HFFc6 (cell line): ENCODE data around the gene ITGB7. TPM values are rescaled to one million over a fixed set of nuclear protein-coding genes. Genes with fewer than 3 reads are reported as not detected.

ENCODE experiments used
- DNase-seq: peaks from one replicate; pipeline ENCODE4 v3.0.0-alpha.2; 2018
- H3K27ac Mint-ChIP-seq: 2 replicates; pipeline ENCODE4 v1.8.0; 2020; ENCODE audit warnings: mild to moderate bottlenecking, mixed read lengths
- H3K27me3 Mint-ChIP-seq: 2 replicates; pipeline ENCODE4 v1.8.0; 2021; ENCODE audit warnings: mild to moderate bottlenecking, moderate library complexity, mixed read lengths; ENCODE audit not compliant: insufficient read depth
- H3K36me3 Mint-ChIP-seq: 2 replicates; pipeline ENCODE4 v1.8.0; 2021; ENCODE audit warnings: low read depth, mixed read lengths
- H3K4me1 Mint-ChIP-seq: 2 replicates; pipeline ENCODE4 v1.8.0; 2020; ENCODE audit warnings: low read depth, mixed read lengths
- H3K4me3 Mint-ChIP-seq: 2 replicates; pipeline ENCODE4 v1.8.0; 2020; ENCODE audit warnings: mild to moderate bottlenecking, moderate library complexity, mixed read lengths
- H3K9me3 Mint-ChIP-seq: 2 replicates; pipeline ENCODE4 v1.8.0; 2020; ENCODE audit warnings: mild to moderate bottlenecking, mixed read lengths
- total RNA-seq, 6 experiments: library from RNA; stranded (reverse); fragmentation: NEBNext Ultra II Directional; extraction: Animal tissue kit (Norgen Biotek cat#: 25700); gene quantifications; 2 replicates in 1 of 6; 3 replicates in 5 of 6; pipeline ENCODE4 v1.2.3, GENCODE V29; 2021
- TF ChIP-seq, protein P1 (sequence below): fragments of 200-600 bp; sonication (generic); IDR thresholded peaks from 2 replicates; pipeline ENCODE4 v1.5.0; 2021; ENCODE audit warnings: antibody characterized with exemption, mild to moderate bottlenecking

Gene ITGB7
- total RNA-seq, 6 experiments from 2014 or later: 0.35 to 1.5 (median 0.93) TPM

DNA sequence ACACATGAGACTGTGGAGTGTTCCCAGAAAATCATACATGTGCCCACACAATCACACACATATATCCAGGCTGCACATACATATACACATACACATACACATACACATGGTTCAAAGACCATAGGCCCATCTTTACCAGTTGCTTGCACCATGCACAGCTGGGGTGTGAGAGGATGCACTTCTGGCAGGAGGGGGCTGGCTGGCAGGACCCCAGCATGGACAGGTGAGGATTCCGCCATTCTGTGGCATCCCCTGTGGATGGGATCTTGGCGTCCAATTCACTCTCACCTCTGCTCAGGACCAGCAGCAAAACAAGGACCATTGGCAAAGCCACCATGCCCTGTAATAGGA lies 7.0 kb downstream of the ITGB7 start:
- H3K36me3 Mint-ChIP-seq: no peaks in the 10 kb centered on the region
- H3K27me3 Mint-ChIP-seq: peaks cover 4% of the 10 kb centered on the region; the same call in 1 of the 2 replicates
- peaks cover 26% of the 10 kb centered on the region for H3K4me1 Mint-ChIP-seq
- no peak for DNase-seq
- no peak overlapping the region for H3K4me3 Mint-ChIP-seq
- H3K27ac Mint-ChIP-seq: no peak overlapping the region
- TF ChIP-seq, protein P1, sequence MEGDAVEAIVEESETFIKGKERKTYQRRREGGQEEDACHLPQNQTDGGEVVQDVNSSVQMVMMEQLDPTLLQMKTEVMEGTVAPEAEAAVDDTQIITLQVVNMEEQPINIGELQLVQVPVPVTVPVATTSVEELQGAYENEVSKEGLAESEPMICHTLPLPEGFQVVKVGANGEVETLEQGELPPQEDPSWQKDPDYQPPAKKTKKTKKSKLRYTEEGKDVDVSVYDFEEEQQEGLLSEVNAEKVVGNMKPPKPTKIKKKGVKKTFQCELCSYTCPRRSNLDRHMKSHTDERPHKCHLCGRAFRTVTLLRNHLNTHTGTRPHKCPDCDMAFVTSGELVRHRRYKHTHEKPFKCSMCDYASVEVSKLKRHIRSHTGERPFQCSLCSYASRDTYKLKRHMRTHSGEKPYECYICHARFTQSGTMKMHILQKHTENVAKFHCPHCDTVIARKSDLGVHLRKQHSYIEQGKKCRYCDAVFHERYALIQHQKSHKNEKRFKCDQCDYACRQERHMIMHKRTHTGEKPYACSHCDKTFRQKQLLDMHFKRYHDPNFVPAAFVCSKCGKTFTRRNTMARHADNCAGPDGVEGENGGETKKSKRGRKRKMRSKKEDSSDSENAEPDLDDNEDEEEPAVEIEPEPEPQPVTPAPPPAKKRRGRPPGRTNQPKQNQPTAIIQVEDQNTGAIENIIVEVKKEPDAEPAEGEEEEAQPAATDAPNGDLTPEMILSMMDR: no peak
- no peaks in the 10 kb centered on the region for H3K9me3 Mint-ChIP-seq

DNA sequence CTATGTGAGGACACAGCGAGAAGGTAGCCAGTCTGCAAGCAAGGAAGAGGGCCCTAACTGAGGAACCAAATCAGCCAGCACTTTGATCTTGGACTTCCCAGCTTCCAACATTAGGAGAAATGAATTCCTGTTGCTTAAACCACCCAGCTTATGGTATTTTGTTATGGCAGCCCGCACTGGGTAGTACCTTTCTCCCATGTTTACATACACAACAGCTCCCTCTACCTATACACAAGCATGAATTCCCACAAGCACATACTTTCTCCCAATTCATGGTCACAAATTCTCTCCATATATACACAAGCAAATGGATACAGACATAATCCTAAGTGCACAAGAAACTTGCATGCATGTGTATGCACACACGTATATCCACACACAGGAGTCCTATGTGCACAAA lies 7.4 kb downstream of the ITGB7 start:
- no peak for DNase-seq
- Mint-ChIP-seq H3K4me3 (no peak overlapping the region), H3K27me3 (peaks cover 4% of the 10 kb centered on the region; the same call in 1 of the 2 replicates), H3K9me3 (no peaks in the 10 kb centered on the region), H3K27ac (no peak overlapping the region), H3K4me1 (peaks cover 26% of the 10 kb centered on the region), H3K36me3 (no peaks in the 10 kb centered on the region)
- TF ChIP-seq, protein P1: no peak

DNA sequence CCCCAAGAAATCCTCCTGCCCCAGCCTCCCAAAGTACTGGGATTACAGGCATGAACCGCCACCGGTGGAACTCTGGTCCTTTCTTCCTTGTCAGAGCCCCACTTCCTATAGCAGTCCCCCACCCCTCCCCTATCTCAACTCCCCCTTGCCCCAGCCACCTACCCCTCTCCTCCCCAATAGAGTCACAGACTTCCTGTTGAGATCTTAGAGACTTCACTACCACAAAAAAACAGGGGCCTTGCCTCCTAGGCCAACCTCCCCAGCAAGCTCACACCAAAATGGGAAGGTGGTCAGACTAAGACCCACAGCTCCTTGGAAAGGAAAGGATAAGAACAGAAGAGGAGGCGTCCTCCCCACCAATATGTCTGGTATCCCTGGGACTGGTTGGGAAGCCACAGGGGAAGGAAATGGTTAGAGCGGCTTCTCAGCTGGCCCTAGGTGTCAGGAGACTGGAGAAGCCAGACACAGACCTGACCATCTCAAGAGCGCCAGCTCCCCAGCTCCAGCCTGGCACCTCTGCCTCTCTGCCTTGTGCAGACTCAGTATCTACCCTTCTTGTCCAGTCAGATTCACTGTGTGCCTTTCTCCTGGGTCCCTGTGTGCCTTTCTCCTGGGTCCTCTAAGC lies 8.5 kb downstream of the ITGB7 start:
- Mint-ChIP-seq H3K9me3 (no peaks in the 10 kb centered on the region), H3K4me1 (peaks cover 21% of the 10 kb centered on the region), H3K4me3 (no peak overlapping the region), H3K27me3 (peaks cover 6% of the 10 kb centered on the region), H3K27ac (no peak overlapping the region), H3K36me3 (no peaks in the 10 kb centered on the region)
- TF ChIP-seq, protein P1: no peak
- no peak for DNase-seq

DNA sequence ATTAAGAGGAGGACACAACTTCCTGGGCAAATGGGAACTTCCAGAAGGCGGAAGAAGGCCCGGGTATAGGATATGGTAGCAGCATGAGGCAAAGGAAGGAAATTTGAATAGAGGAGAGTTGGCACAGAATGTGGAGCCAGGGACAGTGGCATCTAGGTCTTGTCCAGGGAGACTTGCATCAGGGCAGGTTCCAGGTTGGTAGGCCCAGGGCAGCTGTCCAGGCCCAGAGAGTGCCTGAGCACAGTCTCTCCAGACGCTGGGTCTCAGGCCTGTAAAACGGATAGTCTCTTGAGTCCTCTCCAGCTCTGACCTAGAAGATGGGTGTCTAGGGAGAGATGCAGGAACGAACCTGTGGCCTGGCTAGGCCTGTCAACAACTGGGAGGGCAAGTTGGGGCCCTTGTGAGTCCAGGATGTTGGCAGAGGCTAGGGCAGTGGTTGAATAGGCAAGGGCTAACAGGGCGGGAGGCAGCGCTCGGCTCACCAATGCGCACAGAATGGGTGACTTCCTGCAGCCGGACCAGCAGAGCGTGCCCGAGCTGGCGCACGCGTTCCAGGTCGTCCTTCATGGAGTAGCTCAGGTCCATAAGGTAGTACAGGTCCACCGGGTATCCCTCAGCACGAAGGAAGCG lies 9.9 kb downstream of the ITGB7 start:
- H3K27ac Mint-ChIP-seq: no peak overlapping the region
- no peak overlapping the region for H3K4me3 Mint-ChIP-seq
- H3K36me3 Mint-ChIP-seq: no peaks in the 10 kb centered on the region
- no peaks in the 10 kb centered on the region for H3K9me3 Mint-ChIP-seq
- peaks cover 21% of the 10 kb centered on the region for H3K4me1 Mint-ChIP-seq
- TF ChIP-seq, protein P1: no peak
- DNase-seq: no peak
- H3K27me3 Mint-ChIP-seq: peaks cover 8% of the 10 kb centered on the region

DNA sequence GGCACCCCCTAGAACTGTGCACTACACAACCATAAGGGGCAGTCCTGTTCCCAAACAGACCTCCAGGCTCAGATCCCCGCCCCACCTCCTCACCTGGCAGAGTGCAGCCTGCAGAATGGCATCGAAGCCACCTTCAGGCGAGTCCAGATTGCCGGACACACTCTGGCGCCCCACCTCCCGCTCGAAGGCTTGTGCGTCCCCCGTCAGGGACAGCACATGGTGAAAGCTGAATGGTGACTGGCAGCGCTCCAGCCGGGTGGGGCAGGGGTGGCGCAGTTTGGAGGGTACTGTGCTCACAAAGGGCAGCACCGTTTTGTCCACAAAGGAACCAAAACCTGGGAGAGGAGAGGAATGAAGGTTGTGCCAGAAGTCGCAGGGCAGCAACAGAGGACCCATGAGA lies 10.6 kb downstream of the ITGB7 start:
- H3K36me3 Mint-ChIP-seq: no peaks in the 10 kb centered on the region
- H3K4me1 Mint-ChIP-seq: peaks cover 21% of the 10 kb centered on the region
- H3K27ac Mint-ChIP-seq: no peak overlapping the region
- no peak overlapping the region for H3K4me3 Mint-ChIP-seq
- TF ChIP-seq, protein P1: 0 out of 2 replicates have a peak, but pooled peaks have one; percentile 13
- no peaks in the 10 kb centered on the region for H3K9me3 Mint-ChIP-seq
- peaks cover 10% of the 10 kb centered on the region for H3K27me3 Mint-ChIP-seq
- DNase-seq: no peak
